ENCODE measurements around the gene QPCT. TPM values are rescaled to one million over a fixed set of nuclear protein-coding genes. Genes with fewer than 3 reads are reported as not detected.

The QPCT gene
- total and polyA plus RNA-seq, 2 experiments from 2014 or later, result 13.2 TPM

GRCh38 chr2:37357069-37357468 is 12.6 kb downstream of the QPCT start:
- Mint-ChIP-seq H3K4me3 (no peak overlapping the region), H3K9me3 (no peaks in the 10 kb centered on the region), H3K27me3 (ENCODE audit: insufficient read depth, low read depth, poor library complexity) (peaks cover 6% of the 10 kb centered on the region), H3K36me3 (ENCODE audit: low read depth) (no peaks in the 10 kb centered on the region), H3K27ac (no peak overlapping the region), H3K4me1 (peaks cover 9% of the 10 kb centered on the region)
- Histone ChIP-seq H3K27me3 (ENCODE audit: insufficient read depth) (no peaks in the 10 kb centered on the region), H3K9me2 (ENCODE audit: insufficient read depth) (no peaks in the 10 kb centered on the region), H3K4me2 (no peak overlapping the region), H3K27ac (ENCODE audit: low read depth) (no peak overlapping the region), H2AFZ (no peak overlapping the region), H3K4me3 (no peak overlapping the region), H4K20me1 (replicated peaks; ENCODE audit: insufficient read depth) (no peaks in the 10 kb centered on the region), H3F3A (replicated peaks; ENCODE audit: low read depth) (no peaks in the 10 kb centered on the region), H3K36me3 (ENCODE audit: insufficient read depth) (no peaks in the 10 kb centered on the region), H3K79me2 (replicated peaks; ENCODE audit: insufficient read depth) (no peaks in the 10 kb centered on the region), H3K4me1 (ENCODE audit: insufficient read depth) (peaks cover 5% of the 10 kb centered on the region; the same call in 1 of the 2 replicates)
- DNase-seq (ENCODE audit: low spot score) (no peak), ATAC-seq (no peak)
- TF ChIP-seq REST (IDR thresholded peaks at IDR 0.05; ENCODE audit: unreplicated experiment) (no peak), POLR2AphosphoS5 (IDR thresholded peaks at IDR 0.05; ENCODE audit: low read depth) (no peak), EZH2phosphoT487 (IDR thresholded peaks at IDR 0.05; ENCODE audit: unreplicated experiment) (no peak), STAT1 (IDR thresholded peaks at IDR 0.05; ENCODE audit: unreplicated experiment) (no peak), EZH2 (IDR thresholded peaks at IDR 0.05; ENCODE audit: low read depth, unreplicated experiment) (no peak), ZNF114 (CRISPR knock-in tag; IDR thresholded peaks at IDR 0.05) (no peak)

- no peaks in the 10 kb centered on the region for H3K36me3 Mint-ChIP-seq (ENCODE audit: low read depth)
- no peaks in the 10 kb centered on the region for H3K36me3 ChIP-seq (ENCODE audit: insufficient read depth)
- peaks cover 5% of the 10 kb centered on the region; the same call in 1 of the 2 replicates for H3K4me1 ChIP-seq (ENCODE audit: insufficient read depth)
- H3K27me3 ChIP-seq (ENCODE audit: insufficient read depth), result no peaks in the 10 kb centered on the region
- H4K20me1 ChIP-seq (replicated peaks; ENCODE audit: insufficient read depth), result no peaks in the 10 kb centered on the region
- no peak overlapping the region for H3K27ac ChIP-seq (ENCODE audit: low read depth)
- H3K9me2 ChIP-seq (ENCODE audit: insufficient read depth), result no peaks in the 10 kb centered on the region
- H3K79me2 ChIP-seq (replicated peaks; ENCODE audit: insufficient read depth), result no peaks in the 10 kb centered on the region
- H3K9me3 Mint-ChIP-seq, result no peaks in the 10 kb centered on the region
- no peak for ATAC-seq
- no peak overlapping the region for H3K4me3 Mint-ChIP-seq
- peaks cover 6% of the 10 kb centered on the region for H3K27me3 Mint-ChIP-seq (ENCODE audit: insufficient read depth, low read depth, poor library complexity)
- H3K4me3 ChIP-seq, result no peak overlapping the region
- H3K27ac Mint-ChIP-seq, result no peak overlapping the region
- DNase-seq (ENCODE audit: low spot score), result peak; percentile 20
- H3F3A ChIP-seq (replicated peaks; ENCODE audit: low read depth), result no peaks in the 10 kb centered on the region
- peaks cover 9% of the 10 kb centered on the region for H3K4me1 Mint-ChIP-seq
- no peak overlapping the region for H2AFZ ChIP-seq
- no peak overlapping the region for H3K4me2 ChIP-seq
- TF ChIP-seq ETS1 (IDR thresholded peaks at IDR 0.05) (no peak), EZH2 (IDR thresholded peaks at IDR 0.05; ENCODE audit: low read depth, unreplicated experiment) (no peak), STAT1 (IDR thresholded peaks at IDR 0.05; ENCODE audit: unreplicated experiment) (no peak), ZNF331 (CRISPR knock-in tag; IDR thresholded peaks at IDR 0.05; ENCODE audit: low read depth) (no peak), ZNF462 (CRISPR knock-in tag; IDR thresholded peaks at IDR 0.05) (no peak), NANOG (IDR thresholded peaks at IDR 0.05; ENCODE audit: borderline replicate concordance) (no peak), ZNF114 (CRISPR knock-in tag; IDR thresholded peaks at IDR 0.05) (no peak), JUNB (IDR thresholded peaks at IDR 0.05; ENCODE audit: unreplicated experiment) (no peak), CREB1 (CRISPR knock-in tag; IDR thresholded peaks at IDR 0.05; ENCODE audit: low read depth) (no peak)
Measured at GRCh38 chr2:37357530-37357929, 13.1 kb downstream of the QPCT start.

Data from GM23338 (cell line).